HepG2 (cell line): ENCODE data around the gene POFUT2. TPM values are rescaled to one million over a fixed set of nuclear protein-coding genes. Genes with fewer than 3 reads are reported as not detected.

Source experiments
- ATAC-seq: fragments of 200-7000 bp; cut with Tn5 transposase; 3 replicates; pipeline ENCODE4 v1.9.1; 2020; ENCODE audit warnings: mild to moderate bottlenecking, moderate library complexity
- BruUV-seq: library from RNA; stranded (reverse); fragments of 400-500 nt; replicated peaks from 2 replicates; lab custom pipeline; 2021; lab: Mats Ljungman, UMichigan
- CTCF ChIA-PET: fragments of 300-600 bp; formaldehyde crosslinking; extraction: SDS; loops from one replicate; lab custom pipeline; 2021; ENCODE audit warnings: low total read pairs, inconsistent platforms, low intra/inter-chr PET ratio; lab: Yijun Ruan, JAX
- POLR2A ChIA-PET: fragments of 350-600 bp; sonication (Branson Sonifier 250); formaldehyde crosslinking; loops from one replicate; lab custom pipeline; 2020; ENCODE audit warnings: antibody characterized with exemption, inconsistent platforms; lab: Yijun Ruan, JAX
- DNase-seq: peaks from one replicate; pipeline ENCODE4 v3.0.0-alpha.2; 2015; ENCODE audit warnings: low spot score
- FAIRE-seq: peaks from 3 replicates; lab custom pipeline; 2011; peaks lifted over from hg19 to GRCh38; lab: Jason Lieb, UNC
- H2AFZ ChIP-seq: one replicate; pipeline ENCODE4 v1.6.1; 2011; ENCODE audit warnings: low read length, inconsistent platforms
- H3K27ac ChIP-seq: fragments of 300-600 bp; 3 replicates; pipeline ENCODE4 v1.8.0; 2011; ENCODE audit warnings: mixed run types, mild to moderate bottlenecking, mixed read lengths, low read length, inconsistent platforms; ENCODE audit not compliant: insufficient read depth; ENCODE audit errors: extremely low read length
- H3K27me3 ChIP-seq, 2 experiments: fragments of 200-600 bp in 1 of 2; 2 replicates in 1 of 2; 3 replicates in 1 of 2; pipeline versions ENCODE4 v1.6.0 to v1.8.0; 2011; ENCODE audit warnings: low read length in 2 of 2, mild to moderate bottlenecking in 2 of 2, moderate library complexity in 2 of 2, inconsistent platforms in 1 of 2; ENCODE audit not compliant: insufficient read depth in 2 of 2, control insufficient read depth in 1 of 2
- H3K36me3 ChIP-seq, 2 experiments: fragments of 200-600 bp in 1 of 2; replicated peaks in 1 of 2; 2 replicates in 1 of 2; 3 replicates in 1 of 2; pipeline versions ENCODE4 v1.5.1 to v1.8.0; 2011; ENCODE audit warnings: low read length in 2 of 2, inconsistent platforms in 1 of 2; ENCODE audit not compliant: insufficient read depth in 2 of 2, control insufficient read depth in 1 of 2
- H3K4me1 ChIP-seq: 2 replicates; pipeline ENCODE4 v1.5.1; 2012; ENCODE audit warnings: low read length, inconsistent platforms; ENCODE audit not compliant: insufficient read depth
- H3K4me2 ChIP-seq: 2 replicates; pipeline ENCODE4 v1.6.0; 2011; ENCODE audit warnings: low read depth, low read length, inconsistent platforms
- H3K4me3 ChIP-seq, 3 experiments: fragments of 200-600 bp in 1 of 3; sonication (generic), shearing (Covaris generic) in 1 of 3; replicated peaks in 1 of 3; 2 replicates each; pipeline ENCODE4 v1.5.1; 2011 to 2016; ENCODE audit warnings: low read length in 3 of 3, inconsistent platforms in 2 of 3, low read depth in 2 of 3, mild to moderate bottlenecking in 2 of 3, control low read depth in 1 of 3, mixed read lengths in 1 of 3; ENCODE audit not compliant: insufficient read depth in 1 of 3
- H3K79me2 ChIP-seq: one replicate; pipeline ENCODE4 v1.6.1; 2011; ENCODE audit warnings: low read length, inconsistent platforms; ENCODE audit not compliant: insufficient read depth
- H3K9ac ChIP-seq: 2 replicates; pipeline ENCODE4 v1.6.0; 2011; ENCODE audit warnings: mild to moderate bottlenecking, low read depth, low read length, inconsistent platforms; ENCODE audit not compliant: insufficient read depth
- H3K9me3 ChIP-seq: 2 replicates; pipeline ENCODE4 v1.5.1; 2012; ENCODE audit warnings: mild to moderate bottlenecking, low read length
- H4K20me1 ChIP-seq: 2 replicates; pipeline ENCODE4 v1.6.0; 2011; ENCODE audit warnings: inconsistent platforms, mild to moderate bottlenecking, low read length, moderate library complexity; ENCODE audit not compliant: insufficient read depth
- AGO1 ChIP-seq: fragments of 200-400 bp; formaldehyde crosslinking; IDR thresholded peaks from 2 replicates; pipeline ENCODE4 v1.6.1; 2017; ENCODE audit warnings: mild to moderate bottlenecking, low read depth, low read length, moderate library complexity; ENCODE audit not compliant: poor library complexity, severe bottlenecking
- AHDC1 ChIP-seq: sonication (generic); formaldehyde crosslinking; IDR thresholded peaks from 2 replicates; pipeline ENCODE4 v1.5.1; 2020; ENCODE audit warnings: mild to moderate bottlenecking, missing genetic modification reagents, borderline replicate concordance
- BATF2 ChIP-seq: sonication (generic); formaldehyde crosslinking; IDR thresholded peaks from 2 replicates; pipeline ENCODE4 v1.8.0; 2022; ENCODE audit warnings: mild to moderate bottlenecking, missing genetic modification reagents, moderate library complexity
- BHLHE40 ChIP-seq: IDR thresholded peaks from 2 replicates; pipeline ENCODE4 v1.6.1; 2011; ENCODE audit warnings: low read length, improper control_type of control experiment
- FOXA1 ChIP-seq, 2 experiments: fragments of 450-650 bp in 1 of 2; sonication (generic) in 1 of 2; formaldehyde crosslinking in 1 of 2; IDR thresholded peaks; 2 replicates each; pipeline versions ENCODE4 v1.4.0 to v1.6.1; 2016 to 2020; ENCODE audit warnings: missing genetic modification reagents in 1 of 2
- GTF2F1 ChIP-seq: fragments of 150-350 bp; IDR thresholded peaks from 2 replicates; pipeline ENCODE4 v1.6.1; 2014; ENCODE audit warnings: low read length
- KDM4B ChIP-seq: sonication (generic); formaldehyde crosslinking; IDR thresholded peaks from 2 replicates; pipeline ENCODE4 v1.4.0; 2020; ENCODE audit warnings: missing genetic modification reagents
- PATZ1 ChIP-seq: sonication (generic); formaldehyde crosslinking; IDR thresholded peaks from 2 replicates; pipeline ENCODE4 v1.4.0; 2020; ENCODE audit warnings: missing genetic modification reagents
- SMC3 ChIP-seq: IDR thresholded peaks from 2 replicates; pipeline ENCODE4 v1.6.1; 2011; ENCODE audit warnings: low read length, improper control_type of control experiment
- ZBTB20 ChIP-seq: sonication (generic); formaldehyde crosslinking; IDR thresholded peaks from 2 replicates; pipeline ENCODE4 v1.8.1; 2023; ENCODE audit warnings: missing genetic modification reagents, low read depth, mild to moderate bottlenecking, borderline replicate concordance
- ZFP82 ChIP-seq: sonication (generic); formaldehyde crosslinking; IDR thresholded peaks from 2 replicates; pipeline ENCODE4 v1.5.1; 2020; ENCODE audit warnings: mild to moderate bottlenecking, missing genetic modification reagents, borderline replicate concordance
- ZIK1 ChIP-seq: sonication (generic); formaldehyde crosslinking; IDR thresholded peaks from 2 replicates; pipeline ENCODE4 v1.5.0; 2020; ENCODE audit warnings: mild to moderate bottlenecking, low read depth, missing genetic modification reagents, borderline replicate concordance
- ZNF230 ChIP-seq: sonication (generic); formaldehyde crosslinking; IDR thresholded peaks from 2 replicates; pipeline ENCODE4 v1.4.0; 2020; ENCODE audit warnings: mild to moderate bottlenecking, missing genetic modification reagents
- ZNF75D ChIP-seq: sonication (generic); formaldehyde crosslinking; IDR thresholded peaks from 2 replicates; pipeline ENCODE4 v1.8.1; 2023; ENCODE audit warnings: missing genetic modification reagents, mild to moderate bottlenecking, borderline replicate concordance
- ZSCAN22 ChIP-seq: sonication (generic); formaldehyde crosslinking; IDR thresholded peaks from 2 replicates; pipeline ENCODE4 v1.4.0; 2020; ENCODE audit warnings: mild to moderate bottlenecking, missing genetic modification reagents
- WGBS: methylation state at CpG from one replicate; pipeline ENCODE4 v1.1.6; 2017; ENCODE audit warnings: low lambda C conversion rate; 5-methylcytosine and 5-hydroxymethylcytosine counted together
- in situ Hi-C: cut with HindIII; loops from 2 replicates; pipeline ENCODE4 v1.10.0; 2017; ENCODE audit warnings: low pct_unique_long_range_greater_than_20kb; ENCODE audit not compliant: extremely low pct_ligation_motif_present
- intact Hi-C: fragments of 100-400 bp; cut with micrococcal nuclease; formaldehyde crosslinking; loops from one replicate; pipeline ENCODE4 v1.10.0; 2022; ENCODE audit not compliant: unreplicated experiment
- polyA plus RNA-seq, 8 experiments: library from polyadenylated mRNA; depleted of rRNA in 3 of 8; stranded (reverse) in 7 of 8; unstranded in 1 of 8; fragments of >200 nt; fragmentation: Illumina TruSeq in 4 of 8; extraction: Trizol in 4 of 8; gene quantifications; 2 replicates each; pipeline versions ENCODE4 v1.2.1 to v1.2.3, GENCODE V29; 2011 to 2016; ENCODE audit warnings: low read depth in 4 of 8, missing spikeins in 1 of 8, mixed read lengths in 1 of 8; ENCODE audit not compliant: insufficient read depth in 1 of 8
- total RNA-seq, 5 experiments: library from RNA; depleted of rRNA; stranded (reverse); fragments of >200 nt; fragmentation: Illumina TruSeq; extraction: Trizol; gene quantifications; 2 replicates each; pipeline ENCODE4 v1.2.3, GENCODE V29; 2016; ENCODE audit warnings: low read depth in 1 of 5

Gene POFUT2
- total and polyA plus RNA-seq, 2 of the 13 experiments (the other 11 are each of a cell fraction or from before 2014, with no cell fraction given) = 22.8 to 24.0 TPM

GRCh38 chr21:45299026-45299863 lies 11.6 kb upstream of the POFUT2 start:
- no peak overlapping the region for H3K27ac ChIP-seq
- no peak overlapping the region for H3K4me3 ChIP-seq
- H3K27me3 ChIP-seq = no peaks in the 10 kb centered on the region
- no peak for FAIRE-seq
- H3K9ac ChIP-seq = no peak overlapping the region
- no TSS peak for BruUV-seq
- in situ Hi-C loops (no loop called here), intact Hi-C loops (loop anchor here (10.0 kb wide), 1 partner anchor 106 kb away; the partner anchor contains the start of gene COL18A1)
- no peak overlapping the region for H2AFZ ChIP-seq
- no peaks in the 10 kb centered on the region for H4K20me1 ChIP-seq
- no peaks in the 10 kb centered on the region for H3K79me2 ChIP-seq
- no peaks in the 10 kb centered on the region for H3K9me3 ChIP-seq
- H3K4me1 ChIP-seq = peaks cover 47% of the 10 kb centered on the region
- ChIA-PET POLR2A (interaction anchor here (1.0 kb wide), 1 partner anchor 10 kb away, joined by 3 read pairs; no protein-coding TSS in a partner anchor), CTCF (no interaction called here)
- DNase-seq = no peak
- no peak overlapping the region for H3K4me2 ChIP-seq
- H3K36me3 ChIP-seq = no peaks in the 10 kb centered on the region
- WGBS = 98% methylated on average over 21 of the region's 22 CpGs
- no peak for ATAC-seq
- TF ChIP-seq ZIK1 = no peak
- TF ChIP-seq ZBTB20 (CRISPR knock-in tag) = no peak
- no peak for TF ChIP-seq BATF2
- no peak for TF ChIP-seq ZSCAN22 (CRISPR knock-in tag)
- no peak for TF ChIP-seq SMC3
- TF ChIP-seq ZNF230 = no peak
- no peak for TF ChIP-seq ZNF75D (CRISPR knock-in tag)
- no peak for TF ChIP-seq ZFP82
- no peak for TF ChIP-seq GTF2F1
- TF ChIP-seq FOXA1 (IDR thresholded peaks at IDR 0.05) = no peak
- TF ChIP-seq FOXA1 (CRISPR knock-in tag; IDR thresholded peaks at IDR 0.05) = no peak
- no peak for TF ChIP-seq BHLHE40
- no peak for TF ChIP-seq AGO1
- no peak for TF ChIP-seq AHDC1 (CRISPR knock-in tag)
- TF ChIP-seq PATZ1 (CRISPR knock-in tag) = no peak
- no peak for TF ChIP-seq KDM4B (CRISPR knock-in tag)
